Cardiac fibroblast (primary cell): ENCODE measurements around the gene SCNN1A.
A peak's percentile ranks its signal among the peaks of the same experiment; 100 is the strongest.

ENCODE experiments used
- DNase-seq, 2 donors: peaks; one replicate each; pipeline versions ENCODE4 v3.0.0 to v3.0.0-alpha.2; 2010; ENCODE audit warnings: low read depth in 2 of 2
- H3K4me3 ChIP-seq, 2 donors: replicated peaks in 1 of 2; 1 replicate in 1 of 2; 2 replicates in 1 of 2; pipeline ENCODE4 v1.5.1; 2011; ENCODE audit warnings: low read depth in 2 of 2, low read length in 2 of 2, mild to moderate bottlenecking in 2 of 2, moderate library complexity in 1 of 2
- CTCF ChIP-seq: IDR thresholded peaks from one replicate; pipeline ENCODE4 v1.5.1; 2011; ENCODE audit warnings: low read depth, mild to moderate bottlenecking, low read length, inconsistent platforms

SCNN1A gene

GRCh38 chr12:6375269-6376078 is at the start of gene SCNN1A:
TSS of gene SCNN1A (minus strand) at chr12:6375563. CDS start at chr12:6374783, 780 bp downstream.
- no peak for TF ChIP-seq CTCF
- no peak for DNase-seq
- H3K4me3 ChIP-seq, result no peak within 1 kb of the TSS

GRCh38 chr12:6424866-6425265 is 49.5 kb upstream of the SCNN1A start:
- no peak overlapping the region for H3K4me3 ChIP-seq
- no peak for DNase-seq
- no peak for TF ChIP-seq CTCF

GRCh38 chr12:6424008-6424347 is 48.6 kb upstream of the SCNN1A start:
- no peak for TF ChIP-seq CTCF
- H3K4me3 ChIP-seq, result no peak overlapping the region
- no peak for DNase-seq

- DNase-seq, result peak; percentile 96
- H3K4me3 ChIP-seq, result no peak overlapping the region
- peak; percentile 78 for TF ChIP-seq CTCF
These were observed 48.1 kb upstream of the SCNN1A start for GRCh38 chr12:6423267-6424007.

GRCh38 chr12:6420364-6420763 is 45.0 kb upstream of the SCNN1A start:
- TF ChIP-seq CTCF, result no peak
- H3K4me3 ChIP-seq, result no peak overlapping the region
- no peak for DNase-seq

- no peak overlapping the region for H3K4me3 ChIP-seq
- no peak for TF ChIP-seq CTCF
- no peak for DNase-seq
These were observed 43.4 kb upstream of the SCNN1A start for GRCh38 chr12:6418796-6419195.
